GM23338 (cell line): ENCODE data around the gene SLC25A18. TPM values are rescaled to one million over a fixed set of nuclear protein-coding genes. Genes with fewer than 3 reads are reported as not detected.

Experiments
- ATAC-seq: fragments of 200-7000 bp; cut with Tn5 transposase; 3 replicates; pipeline ENCODE4 v1.9.1; 2020
- DNase-seq: peaks from one replicate; pipeline ENCODE4 v3.0.0-alpha.2; 2015; ENCODE audit warnings: low spot score
- H2AFZ ChIP-seq: fragments of 200-600 bp; sonication (generic); 2 replicates; pipeline ENCODE4 v1.8.0; 2016; ENCODE audit warnings: antibody characterized with exemption, mild to moderate bottlenecking, moderate library complexity
- H3F3A ChIP-seq: fragments of 200-600 bp; sonication (generic); replicated peaks from 2 replicates; pipeline ENCODE4 v1.8.0; 2017; ENCODE audit warnings: antibody characterized with exemption, mixed run types, low read depth
- H3K27ac ChIP-seq: fragments of 200-600 bp; sonication (generic); 2 replicates; pipeline ENCODE4 v1.6.1; 2016; ENCODE audit warnings: low read depth
- H3K27me3 ChIP-seq: fragments of 200-600 bp; sonication (generic); 2 replicates; pipeline ENCODE4 v1.8.0; 2016; ENCODE audit warnings: mild to moderate bottlenecking, mixed run types, moderate library complexity; ENCODE audit not compliant: insufficient read depth
- H3K36me3 ChIP-seq: fragments of 200-600 bp; sonication (generic); 2 replicates; pipeline ENCODE4 v1.8.0; 2016; ENCODE audit warnings: mild to moderate bottlenecking; ENCODE audit not compliant: insufficient read depth
- H3K4me1 ChIP-seq: fragments of 200-600 bp; sonication (generic); 2 replicates; pipeline ENCODE4 v1.8.0; 2016; ENCODE audit warnings: mild to moderate bottlenecking, moderate library complexity; ENCODE audit not compliant: insufficient read depth
- H3K4me2 ChIP-seq: fragments of 200-600 bp; sonication (generic); 2 replicates; pipeline ENCODE4 v1.7.1; 2017; ENCODE audit warnings: mixed run types
- H3K4me3 ChIP-seq: fragments of 200-600 bp; sonication (generic); 2 replicates; pipeline ENCODE4 v1.6.1; 2016; ENCODE audit warnings: mixed run types
- H3K79me2 ChIP-seq: fragments of 200-600 bp; sonication (generic); replicated peaks from 2 replicates; pipeline ENCODE4 v1.8.0; 2017; ENCODE audit warnings: mild to moderate bottlenecking; ENCODE audit not compliant: insufficient read depth
- H3K9me2 ChIP-seq: fragments of 200-600 bp; sonication (generic); 2 replicates; pipeline ENCODE4 v1.8.0; 2017; ENCODE audit not compliant: insufficient read depth
- H4K20me1 ChIP-seq: fragments of 200-600 bp; sonication (generic); replicated peaks from 2 replicates; pipeline ENCODE4 v1.8.0; 2017; ENCODE audit warnings: mild to moderate bottlenecking; ENCODE audit not compliant: insufficient read depth
- H3K27ac Mint-ChIP-seq: 2 replicates; pipeline ENCODE4 v1.8.0; 2020; ENCODE audit warnings: inconsistent platforms, mild to moderate bottlenecking, moderate library complexity, mixed read lengths
- H3K27me3 Mint-ChIP-seq: 3 replicates; pipeline ENCODE4 v1.8.0; 2022; ENCODE audit warnings: low read depth, mild to moderate bottlenecking, moderate library complexity, mixed read lengths, inconsistent platforms; ENCODE audit not compliant: insufficient read depth, poor library complexity
- H3K36me3 Mint-ChIP-seq: 3 replicates; pipeline ENCODE4 v1.8.0; 2021; ENCODE audit warnings: low read depth, mild to moderate bottlenecking, inconsistent platforms, moderate library complexity, mixed read lengths
- H3K4me1 Mint-ChIP-seq: 3 replicates; pipeline ENCODE4 v1.8.0; 2020; ENCODE audit warnings: mild to moderate bottlenecking, inconsistent platforms, mixed read lengths
- H3K4me3 Mint-ChIP-seq: 3 replicates; pipeline ENCODE4 v1.8.0; 2021; ENCODE audit warnings: moderate library complexity, mild to moderate bottlenecking, inconsistent platforms, mixed read lengths
- H3K9me3 Mint-ChIP-seq: 3 replicates; pipeline ENCODE4 v1.8.0; 2020; ENCODE audit warnings: moderate library complexity, mild to moderate bottlenecking, inconsistent platforms, mixed read lengths
- CREB1 ChIP-seq: fragments of 250-450 bp; sonication (Bioruptor Pico); IDR thresholded peaks from 2 replicates; pipeline ENCODE4 v1.5.0; 2020; ENCODE audit warnings: low read depth, mild to moderate bottlenecking, moderate library complexity
- CTCF ChIP-seq, 2 experiments: fragments of 200-600 bp in 1 of 2; sonication (generic) in 1 of 2; conservative IDR thresholded peaks; 2 replicates each; pipeline versions ENCODE4 v1.5.1 to v1.6.1; 2016 to 2017; ENCODE audit warnings: antibody characterized with exemption in 2 of 2, low read depth in 2 of 2, mild to moderate bottlenecking in 2 of 2, moderate library complexity in 1 of 2
- EZH2 ChIP-seq: fragments of 200-600 bp; sonication (generic); IDR thresholded peaks from one replicate; pipeline ENCODE4 v1.8.0; 2017; ENCODE audit warnings: antibody characterized with exemption, mild to moderate bottlenecking, low read depth; ENCODE audit not compliant: unreplicated experiment
- EZH2phosphoT487 ChIP-seq: fragments of 200-600 bp; sonication (generic); IDR thresholded peaks from one replicate; pipeline ENCODE4 v1.8.1; 2018; ENCODE audit warnings: antibody characterized with exemption; ENCODE audit not compliant: unreplicated experiment
- NANOG ChIP-seq: IDR thresholded peaks from 2 replicates; pipeline ENCODE4 v1.6.1; 2016; ENCODE audit warnings: antibody characterized with exemption, borderline replicate concordance
- POLR2AphosphoS5 ChIP-seq: IDR thresholded peaks from 2 replicates; pipeline ENCODE4 v1.6.1; 2016; ENCODE audit warnings: antibody characterized with exemption, low read depth
- REST ChIP-seq: IDR thresholded peaks from one replicate; pipeline ENCODE4 v1.6.1; 2018; ENCODE audit warnings: antibody characterized with exemption; ENCODE audit not compliant: unreplicated experiment
- STAT1 ChIP-seq: IDR thresholded peaks from one replicate; pipeline ENCODE4 v1.6.1; 2016; ENCODE audit warnings: antibody characterized with exemption; ENCODE audit not compliant: unreplicated experiment
- ZNF114 ChIP-seq: fragments of 250-450 bp; sonication (Bioruptor Pico); IDR thresholded peaks from 2 replicates; pipeline ENCODE4 v1.5.0; 2020; ENCODE audit warnings: mild to moderate bottlenecking, moderate library complexity
- ZNF331 ChIP-seq: fragments of 250-450 bp; sonication (Bioruptor Pico); IDR thresholded peaks from 2 replicates; pipeline ENCODE4 v1.5.0; 2020; ENCODE audit warnings: low read depth, mild to moderate bottlenecking, moderate library complexity
- polyA plus RNA-seq: library from polyadenylated mRNA; unstranded; fragments of >200 nt; fragmentation: Nextera tagmentation; extraction: Ambion mirVana; gene quantifications from 2 replicates; pipeline ENCODE4 v1.2.1, GENCODE V29; 2016
- total RNA-seq: library from RNA; depleted of rRNA; stranded (reverse); fragments of >200 nt; shearing (Covaris generic); gene quantifications from 2 replicates; pipeline ENCODE4 v1.2.3, GENCODE V29; 2014

SLC25A18 gene
- total and polyA plus RNA-seq, 2 experiments from 2014 or later = 1.2 to 1.9 TPM

GRCh38 chr22:17637490-17638181, 74.3 kb downstream of the SLC25A18 start:
- H3K27ac ChIP-seq = peak overlapping the region; percentile 98
- no peaks in the 10 kb centered on the region for H4K20me1 ChIP-seq
- H3K4me1 ChIP-seq = peaks cover 4% of the 10 kb centered on the region
- H3K79me2 ChIP-seq = peaks cover 28% of the 10 kb centered on the region
- peaks cover 13% of the 10 kb centered on the region; the same call in 1 of the 2 replicates for H3F3A ChIP-seq
- Mint-ChIP-seq H3K9me3 (peaks cover 4% of the 10 kb centered on the region; the same call in 1 of the 3 replicates), H3K27me3 (peaks cover 4% of the 10 kb centered on the region), H3K36me3 (peaks cover 20% of the 10 kb centered on the region), H3K27ac (peak overlapping the region; percentile 95), H3K4me1 (peaks cover 9% of the 10 kb centered on the region), H3K4me3 (peak overlapping the region; percentile 95)
- H3K4me2 ChIP-seq = peak overlapping the region; percentile 85
- H3K4me3 ChIP-seq = peak overlapping the region; percentile 79
- no peaks in the 10 kb centered on the region for H3K27me3 ChIP-seq
- H3K36me3 ChIP-seq = 0 out of 2 replicates have a peak, but pooled peaks cover 5% of the 10 kb centered on the region
- ATAC-seq (no peak), DNase-seq (peak; percentile 2)
- H3K9me2 ChIP-seq = no peaks in the 10 kb centered on the region
- TF ChIP-seq ZNF114 (CRISPR knock-in tag) = no peak
- no peak for TF ChIP-seq EZH2phosphoT487
- TF ChIP-seq STAT1 = no peak
- TF ChIP-seq REST = no peak
- no peak for TF ChIP-seq NANOG
- TF ChIP-seq ZNF331 (CRISPR knock-in tag) = no peak
- TF ChIP-seq CREB1 (CRISPR knock-in tag) = no peak
- no peak for TF ChIP-seq POLR2AphosphoS5
- TF ChIP-seq EZH2 = no peak
- no peak for TF ChIP-seq CTCF (conservative IDR thresholded peaks at IDR 0.05; ENCODE audit: low read depth in 2 of 2)
- peak overlapping the region; percentile 84; the same call in 1 of the 2 replicates for H2AFZ ChIP-seq

- Histone ChIP-seq H3K4me1 (peaks cover 4% of the 10 kb centered on the region), H3K27ac (peak overlapping the region; percentile 98), H3K79me2 (peaks cover 31% of the 10 kb centered on the region), H2AFZ (peak overlapping the region; percentile 84), H3K4me3 (peak overlapping the region; percentile 79), H3F3A (peaks cover 13% of the 10 kb centered on the region; the same call in 1 of the 2 replicates), H3K36me3 (0 out of 2 replicates have a peak, but pooled peaks cover 5% of the 10 kb centered on the region), H3K27me3 (no peaks in the 10 kb centered on the region), H4K20me1 (no peaks in the 10 kb centered on the region), H3K4me2 (peak overlapping the region; percentile 85), H3K9me2 (no peaks in the 10 kb centered on the region)
- peaks cover 8% of the 10 kb centered on the region for H3K4me1 Mint-ChIP-seq
- TF ChIP-seq ZNF331 (CRISPR knock-in tag) (no peak), CTCF (conservative IDR thresholded peaks at IDR 0.05; ENCODE audit: low read depth in 2 of 2) (peak in 1 of 2 experiments; percentile 23; a peak in 1 of 4 replicates)
- peaks cover 5% of the 10 kb centered on the region; the same call in 1 of the 3 replicates for H3K9me3 Mint-ChIP-seq
- H3K36me3 Mint-ChIP-seq = peaks cover 25% of the 10 kb centered on the region
- H3K4me3 Mint-ChIP-seq = peak overlapping the region; percentile 95
- DNase-seq (peak; percentile 81), ATAC-seq (peak; percentile 65)
- peak overlapping the region; percentile 95 for H3K27ac Mint-ChIP-seq
- H3K27me3 Mint-ChIP-seq = peaks cover 4% of the 10 kb centered on the region
These were observed 74.8 kb downstream of the SLC25A18 start for GRCh38 chr22:17638182-17638431.
